Skeletal muscle satellite cell (primary cell): Measurements from ENCODE around the gene TNNT2.

ENCODE experiments used
- H3K27me3 ChIP-seq: 2 replicates; pipeline ENCODE4 v1.7.0; 2013; ENCODE audit warnings: low read length; ENCODE audit not compliant: control insufficient read depth, insufficient read depth
- H3K36me3 ChIP-seq: 2 replicates; pipeline ENCODE4 v1.7.0; 2013; ENCODE audit warnings: mild to moderate bottlenecking, control low read depth, low read length; ENCODE audit not compliant: insufficient read depth
- H3K4me1 ChIP-seq: 2 replicates; pipeline ENCODE4 v1.7.0; 2013; ENCODE audit warnings: low read length; ENCODE audit not compliant: control insufficient read depth, insufficient read depth
- H3K4me2 ChIP-seq: 2 replicates; pipeline ENCODE4 v1.7.0; 2013; ENCODE audit warnings: mild to moderate bottlenecking, low read length
- H3K4me3 ChIP-seq: 2 replicates; pipeline ENCODE4 v1.7.0; 2013; ENCODE audit warnings: low read length
- H3K9ac ChIP-seq: 2 replicates; pipeline ENCODE4 v1.7.0; 2013; ENCODE audit warnings: mild to moderate bottlenecking, low read depth, low read length, moderate library complexity
- H3K9me3 ChIP-seq: replicated peaks from 2 replicates; pipeline ENCODE4 v1.7.0; 2013; ENCODE audit warnings: mild to moderate bottlenecking, control low read depth, low read length

TNNT2 gene

GRCh38 chr1:201400852-201401230 is 23.4 kb upstream of the TNNT2 start:
- Histone ChIP-seq H3K4me3 (no peak overlapping the region), H3K36me3 (no peaks in the 10 kb centered on the region), H3K4me2 (no peak overlapping the region), H3K9me3 (no peaks in the 10 kb centered on the region), H3K9ac (no peak overlapping the region), H3K27me3 (peaks cover 39% of the 10 kb centered on the region), H3K4me1 (peaks cover 14% of the 10 kb centered on the region)

GRCh38 chr1:201400212-201400851 is 22.9 kb upstream of the TNNT2 start:
- no peak overlapping the region for H3K4me3 ChIP-seq
- no peaks in the 10 kb centered on the region for H3K9me3 ChIP-seq
- peaks cover 39% of the 10 kb centered on the region for H3K27me3 ChIP-seq
- no peak overlapping the region for H3K4me2 ChIP-seq
- H3K9ac ChIP-seq: no peak overlapping the region
- H3K36me3 ChIP-seq: no peaks in the 10 kb centered on the region
- peaks cover 17% of the 10 kb centered on the region for H3K4me1 ChIP-seq

DNA sequence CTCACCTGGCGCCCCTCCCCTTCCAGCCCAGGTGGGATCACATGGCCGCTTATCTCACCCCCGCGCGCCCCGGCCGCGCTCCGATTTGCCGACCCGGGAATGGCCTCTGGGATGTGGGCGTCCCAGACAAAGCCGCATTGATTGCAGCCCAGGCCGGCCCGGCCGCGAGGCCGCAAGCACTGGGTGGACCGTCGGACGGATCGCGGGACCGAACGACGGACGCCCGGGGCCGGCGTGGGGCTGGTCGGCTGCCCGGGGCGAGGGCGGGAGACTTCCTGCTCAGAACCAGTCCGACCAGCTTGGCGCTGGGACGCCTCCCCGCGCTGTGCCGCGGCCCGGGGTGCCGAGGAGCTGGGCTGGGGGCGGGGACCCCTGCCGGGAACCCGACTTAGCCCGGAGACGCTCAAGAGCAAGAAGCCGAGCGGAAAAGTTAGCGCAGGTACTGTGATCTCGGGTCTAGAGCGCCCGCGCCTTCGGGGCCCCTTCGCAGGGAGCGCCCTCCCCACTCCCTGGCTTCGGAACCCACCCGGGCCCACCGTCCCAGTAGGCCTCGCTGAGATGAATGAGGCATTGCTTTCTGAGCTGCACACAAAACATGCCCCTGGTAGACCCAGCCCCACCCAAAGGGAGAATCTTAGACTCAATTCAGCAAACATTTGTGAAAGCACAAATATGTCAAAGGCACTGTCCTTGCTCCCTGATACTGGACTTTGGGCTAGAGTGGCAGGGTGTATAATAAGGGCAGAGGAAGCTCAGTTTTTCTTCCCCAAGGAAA is 22.1 kb upstream of the TNNT2 start:
- peaks cover 41% of the 10 kb centered on the region for H3K27me3 ChIP-seq

GRCh38 chr1:201399018-201399351 is 21.5 kb upstream of the TNNT2 start, which contains the start of gene LAD1:
Gene LAD1, minus strand, starts transcription at chr1:201399324. Its CDS starts 18 bp downstream, at chr1:201399306.
- peaks cover 17% of the 10 kb centered on the region for H3K4me1 ChIP-seq
- H3K36me3 ChIP-seq: no peaks in the 10 kb centered on the region
- H3K9ac ChIP-seq: no peak within 1 kb of the TSS
- no peak within 1 kb of the TSS for H3K4me2 ChIP-seq
- H3K9me3 ChIP-seq: no peaks in the 10 kb centered on the region
- H3K27me3 ChIP-seq: peaks cover 40% of the 10 kb centered on the region
- H3K4me3 ChIP-seq: no peak within 1 kb of the TSS

More for the DNA sequence above, 22.1 kb upstream of the TNNT2 start:
- Histone ChIP-seq H3K36me3 (no peaks in the 10 kb centered on the region), H3K4me3 (no peak overlapping the region), H3K4me2 (no peak overlapping the region), H3K4me1 (peaks cover 17% of the 10 kb centered on the region), H3K9me3 (no peaks in the 10 kb centered on the region), H3K9ac (no peak overlapping the region)

GRCh38 chr1:201397675-201398074 is 20.2 kb upstream of the TNNT2 start:
- H3K4me2 ChIP-seq: no peak overlapping the region
- peaks cover 17% of the 10 kb centered on the region for H3K4me1 ChIP-seq
- no peaks in the 10 kb centered on the region for H3K36me3 ChIP-seq
- no peaks in the 10 kb centered on the region for H3K9me3 ChIP-seq
- no peak overlapping the region for H3K4me3 ChIP-seq
- H3K9ac ChIP-seq: no peak overlapping the region
- peaks cover 33% of the 10 kb centered on the region for H3K27me3 ChIP-seq

DNA sequence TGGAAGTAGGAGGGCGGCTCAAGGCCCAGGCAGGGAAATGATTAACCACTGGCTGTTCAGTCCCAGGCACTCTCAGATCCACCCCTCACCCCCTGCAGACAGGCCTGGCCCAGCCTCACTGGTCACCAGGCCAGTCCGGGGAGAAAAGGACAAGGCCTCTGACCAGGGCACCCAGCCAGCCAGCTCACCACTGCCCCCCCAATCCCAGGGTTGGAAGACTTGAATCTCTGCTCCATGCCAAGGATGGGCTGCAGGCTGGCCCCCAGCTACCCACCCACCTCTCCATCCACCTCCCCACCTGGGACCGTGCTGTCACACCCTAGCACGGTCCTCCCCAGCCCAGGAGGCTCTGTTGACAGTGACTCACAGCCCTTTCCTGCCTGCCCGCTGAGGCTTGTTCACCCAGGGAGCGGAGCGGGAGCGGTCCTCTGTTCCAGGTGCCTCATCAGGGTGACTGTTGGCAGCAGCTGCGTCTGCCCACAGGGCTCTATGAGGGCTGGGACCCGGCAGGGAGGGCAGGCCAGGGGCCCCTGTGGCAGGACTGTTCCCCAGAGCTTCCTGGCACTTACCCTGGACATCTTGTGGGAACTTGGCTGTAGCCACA is 19.5 kb upstream of the TNNT2 start:
- Histone ChIP-seq H3K4me1 (peaks cover 17% of the 10 kb centered on the region), H3K9me3 (no peaks in the 10 kb centered on the region), H3K27me3 (peaks cover 37% of the 10 kb centered on the region), H3K9ac (no peak overlapping the region), H3K36me3 (no peaks in the 10 kb centered on the region), H3K4me3 (no peak overlapping the region), H3K4me2 (no peak overlapping the region)

DNA sequence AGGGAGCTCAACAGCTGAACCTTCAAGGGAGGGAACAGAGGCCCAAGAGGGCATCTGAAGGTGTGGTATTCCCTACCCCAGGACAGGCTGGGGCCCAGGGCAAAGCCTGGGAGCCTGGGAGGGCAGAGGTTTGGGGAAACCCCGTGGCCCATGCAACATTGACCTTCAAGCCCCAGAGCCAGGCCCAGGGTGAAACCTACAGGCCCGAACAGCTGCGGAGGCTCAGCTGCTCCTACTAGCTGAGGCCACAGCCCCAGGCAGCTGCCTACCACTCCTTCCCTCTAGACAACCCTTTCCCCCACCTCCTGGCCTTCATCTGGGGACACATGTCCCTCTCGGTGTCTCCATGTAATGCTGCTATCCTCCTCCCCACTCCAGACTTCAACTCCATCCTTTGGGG is 18.5 kb upstream of the TNNT2 start:
- Histone ChIP-seq H3K4me3 (no peak overlapping the region), H3K27me3 (peaks cover 29% of the 10 kb centered on the region), H3K9ac (no peak overlapping the region), H3K4me2 (no peak overlapping the region), H3K4me1 (peaks cover 17% of the 10 kb centered on the region), H3K36me3 (no peaks in the 10 kb centered on the region), H3K9me3 (no peaks in the 10 kb centered on the region)

DNA sequence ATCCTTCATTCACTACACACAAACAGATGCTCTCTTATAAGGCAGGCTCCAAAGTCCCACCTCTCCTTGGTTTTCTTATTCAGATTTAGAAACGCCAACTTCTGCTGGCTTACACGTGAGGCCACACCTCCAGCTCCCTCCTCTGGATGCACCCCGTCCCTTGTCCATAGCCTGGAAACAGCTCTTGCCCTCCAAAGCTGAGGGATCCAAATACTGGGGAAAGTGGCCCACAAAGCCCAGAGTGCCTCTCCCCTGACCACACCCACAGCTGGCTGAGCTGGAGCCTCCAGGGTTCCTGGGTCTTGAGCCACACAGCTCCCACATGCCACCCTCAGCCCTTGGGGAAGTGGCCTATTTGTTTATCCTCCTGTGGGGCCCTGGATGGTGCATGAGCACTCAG is 17.1 kb upstream of the TNNT2 start:
- Histone ChIP-seq H3K9me3 (no peaks in the 10 kb centered on the region), H3K4me2 (no peak overlapping the region), H3K4me1 (peaks cover 17% of the 10 kb centered on the region), H3K27me3 (peaks cover 23% of the 10 kb centered on the region), H3K36me3 (no peaks in the 10 kb centered on the region), H3K4me3 (no peak overlapping the region), H3K9ac (no peak overlapping the region)

- H3K4me3 ChIP-seq: no peak overlapping the region
- H3K27me3 ChIP-seq: peaks cover 22% of the 10 kb centered on the region
- no peak overlapping the region for H3K9ac ChIP-seq
- no peak overlapping the region for H3K4me2 ChIP-seq
- peaks cover 17% of the 10 kb centered on the region for H3K4me1 ChIP-seq
- H3K9me3 ChIP-seq: no peaks in the 10 kb centered on the region
- H3K36me3 ChIP-seq: no peaks in the 10 kb centered on the region
Observed at GRCh38 chr1:201393076-201393475, 15.6 kb upstream of the TNNT2 start.

DNA sequence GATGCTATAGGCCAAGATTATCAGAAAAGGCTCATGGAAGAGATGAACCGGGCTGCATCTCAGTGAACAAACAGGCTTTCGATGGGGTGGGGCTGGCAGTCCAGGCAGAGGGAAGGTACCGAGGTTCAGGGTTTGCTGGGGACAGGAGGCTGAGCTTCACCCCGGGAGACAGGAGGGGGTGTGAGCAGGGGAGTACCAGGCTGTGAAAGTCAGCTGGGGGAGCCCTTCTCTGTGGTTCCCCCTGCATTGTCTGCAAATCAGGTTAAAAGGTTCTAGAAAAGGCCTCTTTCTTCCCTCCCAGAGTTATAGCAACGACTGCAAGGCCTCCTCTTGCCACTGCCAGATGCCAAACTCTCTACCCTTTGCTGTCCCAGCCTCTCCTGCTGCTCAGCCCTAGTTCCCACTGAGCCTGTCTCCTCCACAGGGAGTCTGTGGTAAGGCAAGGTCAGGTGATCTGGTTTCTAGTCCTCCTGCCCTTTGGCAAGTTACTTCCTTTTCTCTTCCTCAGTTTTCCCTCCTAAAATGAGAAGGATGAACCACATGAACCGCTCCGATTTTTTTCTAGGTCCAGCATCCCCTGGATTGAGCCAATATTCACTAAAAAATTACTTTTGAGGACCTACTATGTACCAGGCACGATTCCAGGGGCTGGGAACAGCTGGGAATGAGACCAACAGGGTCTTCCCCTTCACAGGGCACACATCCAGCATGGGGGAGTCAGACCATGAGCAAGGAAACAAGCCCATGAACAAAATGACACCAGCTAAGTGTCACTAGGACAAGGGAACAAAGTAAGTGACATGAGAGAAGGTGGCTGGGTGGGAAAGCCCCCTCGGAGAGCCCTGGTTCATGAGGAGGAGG is 14.4 kb upstream of the TNNT2 start:
- H3K4me3 ChIP-seq: no peak overlapping the region
- H3K9ac ChIP-seq: no peak overlapping the region
- peaks cover 24% of the 10 kb centered on the region for H3K27me3 ChIP-seq

GRCh38 chr1:201391225-201391624 is 13.7 kb upstream of the TNNT2 start:
- H3K4me1 ChIP-seq: peaks cover 5% of the 10 kb centered on the region
- no peak overlapping the region for H3K4me2 ChIP-seq
- H3K4me3 ChIP-seq: no peak overlapping the region
- no peaks in the 10 kb centered on the region for H3K36me3 ChIP-seq
- H3K9ac ChIP-seq: no peak overlapping the region
- no peaks in the 10 kb centered on the region for H3K9me3 ChIP-seq
- peaks cover 27% of the 10 kb centered on the region for H3K27me3 ChIP-seq

More for the DNA sequence above, 14.4 kb upstream of the TNNT2 start:
- peaks cover 10% of the 10 kb centered on the region for H3K4me1 ChIP-seq
- H3K9me3 ChIP-seq: no peaks in the 10 kb centered on the region
- H3K4me2 ChIP-seq: no peak overlapping the region
- H3K36me3 ChIP-seq: no peaks in the 10 kb centered on the region
